ENCODE measurements around the gene PVALEF. TPM values are rescaled to one million over a fixed set of nuclear protein-coding genes. Genes with fewer than 3 reads are reported as not detected.
A peak's percentile ranks its signal among the peaks of the same experiment; 100 is the strongest.

The PVALEF gene
- total RNA-seq, 1 donor from 2014 or later: not detected

GRCh38 chr17:81197831-81198490 is 32.7 kb downstream of the PVALEF start:
- TF ChIP-seq, protein P1, sequence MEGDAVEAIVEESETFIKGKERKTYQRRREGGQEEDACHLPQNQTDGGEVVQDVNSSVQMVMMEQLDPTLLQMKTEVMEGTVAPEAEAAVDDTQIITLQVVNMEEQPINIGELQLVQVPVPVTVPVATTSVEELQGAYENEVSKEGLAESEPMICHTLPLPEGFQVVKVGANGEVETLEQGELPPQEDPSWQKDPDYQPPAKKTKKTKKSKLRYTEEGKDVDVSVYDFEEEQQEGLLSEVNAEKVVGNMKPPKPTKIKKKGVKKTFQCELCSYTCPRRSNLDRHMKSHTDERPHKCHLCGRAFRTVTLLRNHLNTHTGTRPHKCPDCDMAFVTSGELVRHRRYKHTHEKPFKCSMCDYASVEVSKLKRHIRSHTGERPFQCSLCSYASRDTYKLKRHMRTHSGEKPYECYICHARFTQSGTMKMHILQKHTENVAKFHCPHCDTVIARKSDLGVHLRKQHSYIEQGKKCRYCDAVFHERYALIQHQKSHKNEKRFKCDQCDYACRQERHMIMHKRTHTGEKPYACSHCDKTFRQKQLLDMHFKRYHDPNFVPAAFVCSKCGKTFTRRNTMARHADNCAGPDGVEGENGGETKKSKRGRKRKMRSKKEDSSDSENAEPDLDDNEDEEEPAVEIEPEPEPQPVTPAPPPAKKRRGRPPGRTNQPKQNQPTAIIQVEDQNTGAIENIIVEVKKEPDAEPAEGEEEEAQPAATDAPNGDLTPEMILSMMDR (IDR thresholded peaks at IDR 0.05; ENCODE audit: insufficient read depth, low read length, poor library complexity, severe bottlenecking): no peak
- no peak for DNase-seq (ENCODE audit: low read depth)
- no peaks in the 10 kb centered on the region for H3K27me3 ChIP-seq (ENCODE audit: control insufficient read depth, insufficient read depth, low read length)
- H3K4me3 ChIP-seq (ENCODE audit: low read depth, low read length): no peak overlapping the region
- H3K36me3 ChIP-seq (ENCODE audit: control insufficient read depth, insufficient read depth, low read length): peaks cover 1% of the 10 kb centered on the region

- DNase-seq (ENCODE audit: low read depth): no peak
- TF ChIP-seq, protein P1 (IDR thresholded peaks at IDR 0.05; ENCODE audit: insufficient read depth, low read length, poor library complexity, severe bottlenecking): no peak
- Histone ChIP-seq H3K4me3 (ENCODE audit: low read depth, low read length) (no peak overlapping the region), H3K36me3 (ENCODE audit: control insufficient read depth, insufficient read depth, low read length) (peaks cover 1% of the 10 kb centered on the region), H3K27me3 (ENCODE audit: control insufficient read depth, insufficient read depth, low read length) (no peaks in the 10 kb centered on the region)
Measured at GRCh38 chr17:81198826-81199481, 33.6 kb downstream of the PVALEF start.

GRCh38 chr17:81199482-81199830 is 34.1 kb downstream of the PVALEF start:
- Histone ChIP-seq H3K36me3 (ENCODE audit: control insufficient read depth, insufficient read depth, low read length) (peaks cover 1% of the 10 kb centered on the region), H3K4me3 (ENCODE audit: low read depth, low read length) (no peak overlapping the region), H3K27me3 (ENCODE audit: control insufficient read depth, insufficient read depth, low read length) (no peaks in the 10 kb centered on the region)
- TF ChIP-seq, protein P1 (IDR thresholded peaks at IDR 0.05; ENCODE audit: insufficient read depth, low read length, poor library complexity, severe bottlenecking): no peak
- DNase-seq (ENCODE audit: low read depth): no peak

GRCh38 chr17:81200201-81200600 is 34.9 kb downstream of the PVALEF start:
- no peaks in the 10 kb centered on the region for H3K27me3 ChIP-seq (ENCODE audit: control insufficient read depth, insufficient read depth, low read length)
- peaks cover 1% of the 10 kb centered on the region for H3K36me3 ChIP-seq (ENCODE audit: control insufficient read depth, insufficient read depth, low read length)
- DNase-seq (ENCODE audit: low read depth): no peak
- TF ChIP-seq, protein P1 (IDR thresholded peaks at IDR 0.05; ENCODE audit: insufficient read depth, low read length, poor library complexity, severe bottlenecking): no peak
- H3K4me3 ChIP-seq (ENCODE audit: low read depth, low read length): no peak overlapping the region

DNA sequence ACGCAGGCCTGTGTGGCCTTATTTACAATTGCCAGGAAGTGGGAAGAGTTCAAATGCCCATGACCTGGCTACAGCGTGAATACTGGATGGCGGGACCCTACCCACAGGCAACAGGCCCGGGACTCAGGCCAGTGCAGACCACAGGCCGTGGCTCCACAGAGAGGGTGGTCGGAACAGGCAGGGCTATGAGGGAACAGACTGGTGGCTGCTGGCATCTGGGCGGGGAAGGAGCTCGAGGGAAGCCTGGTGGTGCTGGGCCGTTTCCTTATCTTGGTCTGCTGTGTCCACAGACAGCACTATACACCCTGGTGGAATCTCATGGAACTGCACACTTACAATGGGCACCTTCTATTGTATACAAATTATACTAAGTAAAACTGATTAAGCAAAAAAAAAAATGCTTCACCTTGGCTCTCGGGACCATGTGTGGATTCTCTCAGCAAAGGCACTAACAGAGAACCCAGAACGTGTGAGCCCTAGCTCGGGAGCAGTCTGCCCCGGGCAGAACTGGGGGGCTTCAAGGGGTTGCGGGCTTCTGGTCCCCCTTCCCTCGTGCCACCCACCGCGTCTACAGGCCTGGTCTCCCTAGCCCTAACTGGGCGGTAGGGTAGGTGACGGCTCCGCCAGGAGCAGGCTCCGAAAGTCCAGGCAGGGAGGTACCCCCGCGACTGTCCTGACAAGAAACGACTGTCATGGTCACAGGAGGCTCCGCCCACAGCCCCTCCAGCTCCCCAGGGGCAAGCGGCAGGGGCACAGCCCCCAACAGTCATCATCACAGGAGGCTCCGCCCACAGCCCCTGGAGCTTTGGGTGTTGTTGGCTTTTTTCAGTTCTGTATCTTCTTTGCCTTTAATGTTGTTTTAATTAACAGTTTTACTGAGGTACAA is 35.6 kb downstream of the PVALEF start:
- Histone ChIP-seq H3K27me3 (ENCODE audit: control insufficient read depth, insufficient read depth, low read length) (no peaks in the 10 kb centered on the region), H3K36me3 (ENCODE audit: control insufficient read depth, insufficient read depth, low read length) (no peaks in the 10 kb centered on the region), H3K4me3 (ENCODE audit: low read depth, low read length) (no peak overlapping the region)
- TF ChIP-seq, protein P1 (IDR thresholded peaks at IDR 0.05; ENCODE audit: insufficient read depth, low read length, poor library complexity, severe bottlenecking): peak; percentile 52
- DNase-seq (ENCODE audit: low read depth): peak; percentile 29

Measured in kidney epithelial cell (primary cell).